Mesendoderm (in vitro differentiated cells): ENCODE data around the gene TAF1L.
A peak's percentile ranks its signal among the peaks of the same experiment; 100 is the strongest.
"Not testable (repeated sequence)": the region's sequence is repeated elsewhere in the genome, so short reads cannot be mapped to it uniquely, and the experiment has no call there.

Source experiments
- DNase-seq: peaks from one replicate; pipeline ENCODE4 v3.0.0; 2013
- H2AK5ac ChIP-seq: 2 replicates; pipeline ENCODE4 v1.6.1; 2013; ENCODE audit warnings: low read length, inconsistent platforms
- H2BK120ac ChIP-seq: 2 replicates; pipeline ENCODE4 v1.6.1; 2013; ENCODE audit warnings: low read depth, mild to moderate bottlenecking, low read length, moderate library complexity, mixed read lengths
- H2BK15ac ChIP-seq: replicated peaks from 2 replicates; pipeline ENCODE4 v1.6.1; 2013; ENCODE audit warnings: low read depth, mild to moderate bottlenecking, moderate library complexity
- H2BK5ac ChIP-seq: 2 replicates; pipeline ENCODE4 v1.6.1; 2013; ENCODE audit warnings: low read length, inconsistent platforms
- H3K18ac ChIP-seq: 2 replicates; pipeline ENCODE4 v1.6.1; 2013; ENCODE audit warnings: mild to moderate bottlenecking, low read length, mixed read lengths
- H3K23ac ChIP-seq: one replicate; pipeline ENCODE4 v1.6.1; 2013; ENCODE audit warnings: low read length
- H3K27ac ChIP-seq: 2 replicates; pipeline ENCODE4 v1.5.1; 2013; ENCODE audit warnings: low read depth, mild to moderate bottlenecking, inconsistent platforms, low read length, moderate library complexity
- H3K27me3 ChIP-seq: 2 replicates; pipeline ENCODE4 v1.6.1; 2013; ENCODE audit warnings: low read length, control low read depth, mild to moderate bottlenecking, inconsistent platforms; ENCODE audit not compliant: insufficient read depth, poor library complexity
- H3K36me3 ChIP-seq: 2 replicates; pipeline ENCODE4 v1.6.1; 2013; ENCODE audit warnings: low read length, inconsistent platforms; ENCODE audit not compliant: control insufficient read depth, insufficient read depth
- H3K4ac ChIP-seq: one replicate; pipeline ENCODE4 v1.6.1; 2013; ENCODE audit warnings: low read depth, mild to moderate bottlenecking, low read length, moderate library complexity
- H3K4me1 ChIP-seq: 2 replicates; pipeline ENCODE4 v1.6.1; 2013; ENCODE audit warnings: low read depth, low read length, inconsistent platforms; ENCODE audit not compliant: control insufficient read depth
- H3K4me2 ChIP-seq: 2 replicates; pipeline ENCODE4 v1.6.1; 2013; ENCODE audit warnings: low read length
- H3K4me3 ChIP-seq: 2 replicates; pipeline ENCODE4 v1.5.1; 2013; ENCODE audit warnings: mild to moderate bottlenecking, low read length
- H3K56ac ChIP-seq: one replicate; pipeline ENCODE4 v1.6.1; 2013; ENCODE audit warnings: low read length
- H3K79me1 ChIP-seq: 2 replicates; pipeline ENCODE4 v1.6.1; 2013; ENCODE audit warnings: low read length, inconsistent platforms
- H3K79me2 ChIP-seq: 2 replicates; pipeline ENCODE4 v1.6.1; 2013; ENCODE audit warnings: mild to moderate bottlenecking, low read length; ENCODE audit not compliant: control insufficient read depth, insufficient read depth
- H3K9ac ChIP-seq: 2 replicates; pipeline ENCODE4 v1.6.1; 2013; ENCODE audit warnings: low read length, inconsistent platforms
- H4K5ac ChIP-seq: one replicate; pipeline ENCODE4 v1.6.1; 2013; ENCODE audit warnings: low read length
- H4K8ac ChIP-seq: one replicate; pipeline ENCODE4 v1.6.1; 2013; ENCODE audit warnings: low read depth, mild to moderate bottlenecking, control low read depth, low read length, moderate library complexity
- WGBS: extraction: QIAGEN DNeasy Blood & Tissue Kit; methylation state at CpG from one replicate; pipeline ENCODE4 v1.1.7; 2013; ENCODE audit warnings: low lambda C conversion rate, missing lambda C conversion rate; ENCODE audit not compliant: insufficient coverage; ENCODE audit errors: extremely low coverage; 5-methylcytosine and 5-hydroxymethylcytosine counted together

Gene TAF1L

DNA sequence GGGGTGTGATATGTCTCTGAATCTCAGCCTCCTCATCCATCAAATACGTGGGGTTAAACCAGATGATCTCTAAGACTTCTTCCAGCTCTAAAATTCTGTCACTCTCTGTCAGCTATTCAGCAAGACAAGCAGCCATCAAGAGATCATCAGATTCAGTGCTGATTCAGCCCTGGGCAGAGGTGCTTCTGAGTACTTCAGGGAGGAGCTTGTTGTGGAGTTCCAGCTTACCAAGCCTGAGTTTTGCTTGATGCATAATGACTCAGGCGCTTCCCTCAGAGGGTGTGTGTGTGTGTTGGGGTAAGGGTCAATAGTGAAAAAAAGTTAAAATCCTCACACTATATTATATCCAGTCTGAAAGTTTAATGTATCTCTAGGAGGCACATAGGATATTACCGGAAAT, 29.6 kb upstream of the TAF1L start:
- no peaks in the 10 kb centered on the region for H3K79me2 ChIP-seq
- no peaks in the 10 kb centered on the region for H3K36me3 ChIP-seq
- H3K4ac ChIP-seq, result no peak overlapping the region
- no peak overlapping the region for H3K18ac ChIP-seq
- no peak overlapping the region for H3K56ac ChIP-seq
- H3K27ac ChIP-seq, result no peak overlapping the region
- no peak overlapping the region for H2AK5ac ChIP-seq
- H3K9ac ChIP-seq, result no peak overlapping the region
- no peak overlapping the region for H4K8ac ChIP-seq
- no peak overlapping the region for H3K4me2 ChIP-seq
- no CpG with 5 or more reads among the region's 3 CpGs for WGBS
- DNase-seq, result peak; percentile 14
- H4K5ac ChIP-seq, result no peak overlapping the region
- H3K4me1 ChIP-seq, result no peaks in the 10 kb centered on the region
- no peaks in the 10 kb centered on the region for H3K27me3 ChIP-seq
- H3K23ac ChIP-seq, result no peak overlapping the region
- H3K79me1 ChIP-seq, result no peaks in the 10 kb centered on the region
- no peak overlapping the region for H2BK120ac ChIP-seq
- H3K4me3 ChIP-seq, result no peak overlapping the region
- H2BK5ac ChIP-seq, result no peak overlapping the region
- H2BK15ac ChIP-seq, result no peak overlapping the region

DNA sequence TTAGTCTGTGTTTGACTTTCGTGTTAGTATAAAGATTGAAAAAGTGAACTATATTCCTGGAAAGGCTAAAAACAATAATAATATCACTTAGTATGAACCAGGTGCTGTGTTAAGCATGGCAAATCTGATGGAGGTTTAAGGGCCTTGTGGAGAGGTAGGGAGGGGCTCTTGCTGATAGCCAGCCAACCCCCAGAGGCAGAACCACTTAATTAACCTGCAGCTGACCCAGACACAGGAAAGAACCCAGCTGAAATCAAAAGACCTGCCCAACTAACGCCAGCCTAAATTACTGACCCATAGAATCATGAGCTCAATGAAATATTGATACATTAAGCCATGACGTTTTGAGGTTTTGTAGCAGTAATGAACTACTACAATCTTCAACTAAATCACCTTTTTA, 28.3 kb upstream of the TAF1L start:
- Histone ChIP-seq H3K56ac (no peak overlapping the region), H3K9ac (no peak overlapping the region), H3K27ac (no peak overlapping the region), H3K4ac (no peak overlapping the region), H3K36me3 (no peaks in the 10 kb centered on the region), H2AK5ac (no peak overlapping the region), H4K5ac (no peak overlapping the region), H3K4me3 (no peak overlapping the region), H2BK5ac (no peak overlapping the region), H3K79me1 (no peaks in the 10 kb centered on the region), H3K79me2 (no peaks in the 10 kb centered on the region), H2BK15ac (no peak overlapping the region), H3K27me3 (no peaks in the 10 kb centered on the region), H3K23ac (no peak overlapping the region), H3K4me1 (no peaks in the 10 kb centered on the region), H3K18ac (no peak overlapping the region), H2BK120ac (no peak overlapping the region), H3K4me2 (no peak overlapping the region), H4K8ac (no peak overlapping the region)
- DNase-seq, result no peak
- WGBS, result no CpG with 5 or more reads among the region's 3 CpGs

DNA sequence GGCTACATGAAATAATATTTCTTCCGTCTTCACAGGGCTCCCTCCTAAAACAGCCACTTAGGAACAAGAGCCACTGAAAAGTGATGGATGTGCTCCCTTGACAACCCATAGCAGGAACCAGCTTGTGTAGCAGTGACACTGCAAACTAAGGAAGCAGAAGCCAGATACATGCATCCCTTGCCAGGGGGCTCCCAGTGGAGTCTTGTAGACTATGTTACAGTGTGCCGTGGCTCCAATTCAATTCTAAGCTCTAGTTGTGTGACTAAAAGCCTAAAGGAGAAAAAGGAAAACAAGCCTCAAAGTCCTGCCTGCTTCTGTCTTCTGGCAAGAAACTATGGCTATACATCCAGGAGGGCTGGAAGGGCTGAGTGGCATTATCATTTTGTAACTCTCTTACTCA, 12.2 kb upstream of the TAF1L start:
- H3K4me1 ChIP-seq, result no peaks in the 10 kb centered on the region
- H3K27me3 ChIP-seq, result no peaks in the 10 kb centered on the region
- no peak overlapping the region for H4K8ac ChIP-seq
- H3K27ac ChIP-seq, result no peak overlapping the region
- H3K4me2 ChIP-seq, result no peak overlapping the region
- no peak overlapping the region for H2AK5ac ChIP-seq
- WGBS, result no CpG with 5 or more reads among the region's 2 CpGs
- no peak overlapping the region for H3K23ac ChIP-seq
- no peak overlapping the region for H3K4me3 ChIP-seq
- H4K5ac ChIP-seq, result no peak overlapping the region
- no peak overlapping the region for H2BK15ac ChIP-seq
- H3K4ac ChIP-seq, result no peak overlapping the region
- no peaks in the 10 kb centered on the region for H3K36me3 ChIP-seq
- H3K79me1 ChIP-seq, result no peaks in the 10 kb centered on the region
- no peak overlapping the region for H3K18ac ChIP-seq
- H3K56ac ChIP-seq, result no peak overlapping the region
- no peak overlapping the region for H3K9ac ChIP-seq
- no peak overlapping the region for H2BK5ac ChIP-seq
- DNase-seq, result no peak
- H3K79me2 ChIP-seq, result no peaks in the 10 kb centered on the region
- no peak overlapping the region for H2BK120ac ChIP-seq

DNA sequence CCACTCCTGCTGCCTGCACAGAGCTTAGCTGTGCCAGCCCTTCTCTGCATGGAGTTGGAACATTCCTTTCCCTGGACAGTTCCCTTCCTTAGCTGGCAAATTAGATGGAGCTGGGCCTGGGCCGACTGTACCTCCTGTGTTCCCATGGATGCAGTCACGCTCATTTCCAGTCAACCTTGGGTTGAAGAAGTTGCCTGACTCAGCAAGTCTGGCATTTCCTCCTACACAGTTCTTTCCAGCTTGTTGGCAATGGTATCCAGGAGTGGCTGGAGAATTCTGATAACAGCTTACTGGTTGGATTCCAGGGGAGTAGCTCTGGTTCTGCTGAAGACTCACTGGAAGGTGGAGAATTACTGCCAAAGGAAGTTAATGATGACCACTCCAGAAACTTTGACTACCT, 9.2 kb upstream of the TAF1L start:
- no peaks in the 10 kb centered on the region for H3K79me1 ChIP-seq
- H2BK5ac ChIP-seq, result no peak overlapping the region
- WGBS, result no CpG with 5 or more reads among the region's 2 CpGs
- H3K27me3 ChIP-seq, result no peaks in the 10 kb centered on the region
- H4K8ac ChIP-seq, result no peak overlapping the region
- H3K27ac ChIP-seq, result no peak overlapping the region
- peak; percentile 1 for DNase-seq
- H4K5ac ChIP-seq, result no peak overlapping the region
- no peaks in the 10 kb centered on the region for H3K36me3 ChIP-seq
- no peak overlapping the region for H2AK5ac ChIP-seq
- no peaks in the 10 kb centered on the region for H3K4me1 ChIP-seq
- H3K18ac ChIP-seq, result no peak overlapping the region
- H3K4me2 ChIP-seq, result no peak overlapping the region
- H3K4me3 ChIP-seq, result no peak overlapping the region
- H3K23ac ChIP-seq, result no peak overlapping the region
- no peak overlapping the region for H2BK120ac ChIP-seq
- no peak overlapping the region for H3K56ac ChIP-seq
- no peaks in the 10 kb centered on the region for H3K79me2 ChIP-seq
- no peak overlapping the region for H2BK15ac ChIP-seq
- no peak overlapping the region for H3K4ac ChIP-seq
- no peak overlapping the region for H3K9ac ChIP-seq

DNA sequence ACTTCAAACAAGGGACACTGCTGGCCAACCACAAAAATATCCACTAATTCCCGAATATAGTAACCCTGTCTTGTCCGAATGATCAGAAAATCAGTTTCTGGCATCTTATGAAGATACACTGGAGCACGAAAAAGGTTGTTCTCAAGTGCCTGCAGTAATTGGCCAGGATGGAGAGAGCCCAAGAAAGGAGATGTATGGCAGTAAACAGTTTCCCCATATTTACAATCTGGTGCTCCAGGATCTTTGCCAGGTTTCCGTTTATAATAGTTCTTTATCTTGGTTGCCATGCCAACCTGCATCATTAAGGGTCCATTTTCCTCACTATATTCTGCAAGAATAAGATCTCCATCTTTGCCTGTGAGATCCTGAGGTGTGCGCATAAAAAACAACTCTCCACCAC, 2.3 kb downstream of the TAF1L start:
- H3K56ac ChIP-seq, H3K79me1 ChIP-seq, H3K4me2 ChIP-seq, H2AK5ac ChIP-seq, H3K18ac ChIP-seq, H4K5ac ChIP-seq, H2BK120ac ChIP-seq, H3K23ac ChIP-seq, H3K4ac ChIP-seq, H3K4me1 ChIP-seq, H3K27me3 ChIP-seq, DNase-seq, H2BK15ac ChIP-seq, H3K79me2 ChIP-seq, H3K4me3 ChIP-seq, H4K8ac ChIP-seq, H2BK5ac ChIP-seq, H3K9ac ChIP-seq, H3K27ac ChIP-seq, H3K36me3 ChIP-seq: not testable (repeated sequence)
- WGBS, result no CpG with 5 or more reads among the region's 5 CpGs

DNA sequence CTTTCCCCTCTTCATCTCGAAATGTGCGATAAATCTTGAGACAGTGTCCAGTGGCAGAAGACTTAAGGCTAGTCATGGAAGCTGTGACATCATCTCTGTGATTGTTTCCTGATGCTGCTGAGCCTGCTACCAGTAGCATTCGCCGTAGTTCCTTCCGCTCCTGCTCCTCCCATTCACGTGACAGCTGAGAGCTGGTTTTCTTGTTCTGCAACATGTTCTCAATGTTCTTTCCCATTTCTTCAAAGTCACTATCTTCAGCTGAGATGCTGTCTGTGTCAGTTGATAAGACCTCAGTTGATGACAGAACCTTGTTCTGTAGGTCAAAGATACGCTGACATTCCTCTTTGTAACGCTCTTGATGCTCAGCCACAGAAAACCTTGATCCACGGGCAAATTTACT, 3.5 kb downstream of the TAF1L start:
- no peak overlapping the region for H3K9ac ChIP-seq
- WGBS, result no CpG with 5 or more reads among the region's 9 CpGs
- no peak overlapping the region for H2AK5ac ChIP-seq
- H3K27ac ChIP-seq, result no peak overlapping the region
- no peak overlapping the region for H3K4me3 ChIP-seq
- no peak overlapping the region for H2BK15ac ChIP-seq
- no peak overlapping the region for H4K8ac ChIP-seq
- no peak overlapping the region for H2BK5ac ChIP-seq
- H3K4ac ChIP-seq, result no peak overlapping the region
- DNase-seq, result no peak
- no peak overlapping the region for H4K5ac ChIP-seq
- no peaks in the 10 kb centered on the region for H3K4me1 ChIP-seq
- no peak overlapping the region for H3K56ac ChIP-seq
- no peaks in the 10 kb centered on the region for H3K27me3 ChIP-seq
- no peak overlapping the region for H2BK120ac ChIP-seq
- no peak overlapping the region for H3K23ac ChIP-seq
- H3K18ac ChIP-seq, result no peak overlapping the region
- H3K36me3 ChIP-seq, result no peaks in the 10 kb centered on the region
- H3K79me1 ChIP-seq, result no peaks in the 10 kb centered on the region
- no peak overlapping the region for H3K4me2 ChIP-seq
- no peaks in the 10 kb centered on the region for H3K79me2 ChIP-seq
